LNCaP clone FGC (cell line): Measurements from ENCODE around the gene FBN1.

Experiments
- DNase-seq: peaks from one replicate; pipeline ENCODE4 v3.0.0-alpha.2; 2011; ENCODE audit warnings: low read depth
- H3K4me3 ChIP-seq: 2 replicates; pipeline ENCODE4 v1.5.1; 2011; ENCODE audit warnings: mild to moderate bottlenecking, low read depth, low read length, control low read depth
- CTCF ChIP-seq: IDR thresholded peaks from 2 replicates; pipeline ENCODE4 v1.5.1; 2012; ENCODE audit warnings: mild to moderate bottlenecking; ENCODE audit not compliant: control insufficient read depth, insufficient read depth; ENCODE audit errors: extremely low read depth

FBN1 gene

GRCh38 chr15:48553559-48553958 lies 92.0 kb downstream of the FBN1 start:
- no peak for TF ChIP-seq CTCF
- no peak overlapping the region for H3K4me3 ChIP-seq
- DNase-seq, result no peak

- no peak for DNase-seq
- TF ChIP-seq CTCF, result no peak
- H3K4me3 ChIP-seq, result no peak overlapping the region
Measured at GRCh38 chr15:48550822-48551525, 94.5 kb downstream of the FBN1 start.

- no peak overlapping the region for H3K4me3 ChIP-seq
- TF ChIP-seq CTCF, result no peak
- DNase-seq, result no peak
Measured at GRCh38 chr15:48548455-48548854, 97.1 kb downstream of the FBN1 start.

- TF ChIP-seq CTCF, result no peak
- no peak overlapping the region for H3K4me3 ChIP-seq
- DNase-seq, result no peak
Measured at GRCh38 chr15:48547286-48547685, 98.2 kb downstream of the FBN1 start.

- DNase-seq, result no peak
- no peak for TF ChIP-seq CTCF
- H3K4me3 ChIP-seq, result no peak overlapping the region
Measured at GRCh38 chr15:48546296-48546695, 99.2 kb downstream of the FBN1 start.

GRCh38 chr15:48544778-48545177 lies 100.7 kb downstream of the FBN1 start:
- no peak for DNase-seq
- no peak for TF ChIP-seq CTCF

More at GRCh38 chr15:48544778-48545177, 100.7 kb downstream of the FBN1 start:
- H3K4me3 ChIP-seq, result no peak overlapping the region
